Gastroesophageal sphincter (tissue), 4 donors: Measurements from ENCODE around the gene HOMER1. TPM values are rescaled to one million over a fixed set of nuclear protein-coding genes. Genes with fewer than 3 reads are reported as not detected.
"Not testable (repeated sequence)": the region's sequence is repeated elsewhere in the genome, so short reads cannot be mapped to it uniquely, and the experiment has no call there.

Experiments used
- ATAC-seq: fragments of 150-250 bp; one replicate; pipeline ENCODE4 v1.9.1; 2016; ENCODE audit warnings: mild to moderate bottlenecking, moderate library complexity
- H3K27ac ChIP-seq, 4 donors: fragments of 200-600 bp; sonication (generic) in 3 of 4; 1 replicate in 3 of 4; 2 replicates in 1 of 4; pipeline ENCODE4 v1.5.1; 2016 to 2019
- H3K27me3 ChIP-seq: fragments of 200-600 bp; sonication (generic); one replicate; pipeline ENCODE4 v1.5.1; 2019
- H3K36me3 ChIP-seq, 2 donors: fragments of 200-600 bp; sonication (generic); one replicate each; pipeline ENCODE4 v1.5.1; 2019; ENCODE audit warnings: control low read depth in 1 of 2
- H3K4me1 ChIP-seq, 3 donors: fragments of 200-600 bp; sonication (generic); 1 replicate in 2 of 3; 2 replicates in 1 of 3; pipeline ENCODE4 v1.5.1; 2016 to 2019; ENCODE audit warnings: control low read depth in 2 of 3
- H3K4me3 ChIP-seq, 2 donors: fragments of 200-600 bp; sonication (generic); one replicate each; pipeline ENCODE4 v1.5.1; 2019; ENCODE audit warnings: mild to moderate bottlenecking in 1 of 2, moderate library complexity in 1 of 2
- H3K9me3 ChIP-seq, 3 donors: fragments of 200-600 bp; sonication (generic); one replicate each; pipeline ENCODE4 v1.5.1; 2017 to 2019; ENCODE audit warnings: control low read depth in 2 of 3
- EP300 ChIP-seq: sonication (generic); formaldehyde crosslinking; IDR thresholded peaks from one replicate; pipeline ENCODE4 v1.6.1; 2017; ENCODE audit warnings: antibody characterized with exemption, mild to moderate bottlenecking
- POLR2A ChIP-seq, 2 donors: fragments of 450-650 bp; IDR thresholded peaks; one replicate each; pipeline ENCODE4 v1.6.1; 2017; ENCODE audit warnings: antibody characterized with exemption in 2 of 2, mild to moderate bottlenecking in 2 of 2, moderate library complexity in 1 of 2
- POLR2AphosphoS5 ChIP-seq: sonication (generic); formaldehyde crosslinking; IDR thresholded peaks from one replicate; pipeline ENCODE4 v1.6.1; 2017; ENCODE audit warnings: antibody characterized with exemption
- WGBS, 2 donors: methylation state at CpG; one replicate each; pipeline ENCODE4 v1.1.5; 2018; ENCODE audit warnings: low coverage in 1 of 2; 5-methylcytosine and 5-hydroxymethylcytosine counted together
- total RNA-seq, 4 donors: library from RNA; depleted of rRNA; stranded (reverse); fragments of >200 nt; gene quantifications; one replicate each; pipeline ENCODE4 v1.1.0, GENCODE V29; 2016
- TF ChIP-seq, protein P1 (sequence below), 4 experiments: fragments of 200-600 bp in 2 of 4; fragments of 450-650 bp in 2 of 4; sonication (generic) in 1 of 4; IDR thresholded peaks; one replicate each; pipeline ENCODE4 v1.5.1; 2017 to 2019; ENCODE audit warnings: antibody characterized with exemption in 4 of 4, mild to moderate bottlenecking in 2 of 4, moderate library complexity in 2 of 4

Gene HOMER1
- total RNA-seq, 4 donors from 2014 or later, result 13.0 to 26.3 (median 15.0) TPM

DNA sequence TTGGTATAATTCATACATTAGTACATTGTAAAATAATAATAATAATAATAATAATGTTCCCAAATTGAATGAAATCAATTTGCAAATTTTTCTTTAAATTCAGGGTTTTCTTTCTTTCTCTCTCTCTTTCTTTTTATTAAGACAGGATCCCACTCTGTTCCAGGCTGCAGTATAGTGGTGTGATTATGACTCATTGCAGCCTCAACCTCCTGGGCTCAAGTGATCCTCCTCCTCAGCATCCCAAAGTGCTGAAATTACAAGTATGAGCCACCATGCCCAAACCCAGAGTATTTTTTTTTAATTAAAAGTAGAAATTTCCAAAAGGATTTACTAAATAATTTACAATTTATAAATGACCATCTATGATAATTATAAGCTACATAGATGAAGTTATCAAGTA lies 117.7 kb downstream of the HOMER1 start:
- Histone ChIP-seq H3K36me3 (peaks cover 0 to 15% of the 10 kb centered on the region in 2 donors), H3K27me3 (no peaks in the 10 kb centered on the region), H3K9me3 (no peaks in the 10 kb centered on the region), H3K27ac (no peak overlapping the region), H3K4me3 (no peak overlapping the region), H3K4me1 (no peaks in the 10 kb centered on the region)
- ATAC-seq, result no peak
- TF ChIP-seq EP300 (no peak), POLR2AphosphoS5 (no peak), POLR2A (IDR thresholded peaks at IDR 0.05) (no peak)
- TF ChIP-seq, protein P1, sequence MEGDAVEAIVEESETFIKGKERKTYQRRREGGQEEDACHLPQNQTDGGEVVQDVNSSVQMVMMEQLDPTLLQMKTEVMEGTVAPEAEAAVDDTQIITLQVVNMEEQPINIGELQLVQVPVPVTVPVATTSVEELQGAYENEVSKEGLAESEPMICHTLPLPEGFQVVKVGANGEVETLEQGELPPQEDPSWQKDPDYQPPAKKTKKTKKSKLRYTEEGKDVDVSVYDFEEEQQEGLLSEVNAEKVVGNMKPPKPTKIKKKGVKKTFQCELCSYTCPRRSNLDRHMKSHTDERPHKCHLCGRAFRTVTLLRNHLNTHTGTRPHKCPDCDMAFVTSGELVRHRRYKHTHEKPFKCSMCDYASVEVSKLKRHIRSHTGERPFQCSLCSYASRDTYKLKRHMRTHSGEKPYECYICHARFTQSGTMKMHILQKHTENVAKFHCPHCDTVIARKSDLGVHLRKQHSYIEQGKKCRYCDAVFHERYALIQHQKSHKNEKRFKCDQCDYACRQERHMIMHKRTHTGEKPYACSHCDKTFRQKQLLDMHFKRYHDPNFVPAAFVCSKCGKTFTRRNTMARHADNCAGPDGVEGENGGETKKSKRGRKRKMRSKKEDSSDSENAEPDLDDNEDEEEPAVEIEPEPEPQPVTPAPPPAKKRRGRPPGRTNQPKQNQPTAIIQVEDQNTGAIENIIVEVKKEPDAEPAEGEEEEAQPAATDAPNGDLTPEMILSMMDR (IDR thresholded peaks at IDR 0.05), result no peak

DNA sequence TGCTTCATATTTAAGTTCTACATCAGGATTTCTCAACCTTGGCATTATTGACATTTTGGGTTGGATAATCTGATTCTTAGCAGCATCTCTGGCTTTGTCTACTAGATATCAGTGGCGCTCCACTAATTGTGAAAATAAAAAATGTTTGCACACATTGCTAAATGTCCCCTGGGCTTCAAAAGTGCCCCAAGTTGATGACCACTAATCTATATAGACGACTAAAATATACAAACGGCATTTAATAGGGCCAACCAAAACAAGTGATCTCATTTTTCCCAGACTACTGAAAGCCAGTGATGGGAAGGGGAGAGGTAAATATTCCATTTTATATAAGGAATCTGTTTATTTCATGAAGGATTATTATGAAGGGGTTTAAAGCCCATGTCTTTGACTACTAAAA lies 118.6 kb downstream of the HOMER1 start:
- Histone ChIP-seq H3K27me3 (no peaks in the 10 kb centered on the region), H3K9me3 (no peaks in the 10 kb centered on the region), H3K27ac (no peak overlapping the region), H3K36me3 (peaks cover 0 to 15% of the 10 kb centered on the region in 2 donors), H3K4me3 (no peak overlapping the region), H3K4me1 (no peaks in the 10 kb centered on the region)
- TF ChIP-seq POLR2AphosphoS5, result no peak
- 81 to 100% methylated on average over 1 to 3 of the region's 3 CpGs for WGBS, 2 donors
- no peak for ATAC-seq

DNA sequence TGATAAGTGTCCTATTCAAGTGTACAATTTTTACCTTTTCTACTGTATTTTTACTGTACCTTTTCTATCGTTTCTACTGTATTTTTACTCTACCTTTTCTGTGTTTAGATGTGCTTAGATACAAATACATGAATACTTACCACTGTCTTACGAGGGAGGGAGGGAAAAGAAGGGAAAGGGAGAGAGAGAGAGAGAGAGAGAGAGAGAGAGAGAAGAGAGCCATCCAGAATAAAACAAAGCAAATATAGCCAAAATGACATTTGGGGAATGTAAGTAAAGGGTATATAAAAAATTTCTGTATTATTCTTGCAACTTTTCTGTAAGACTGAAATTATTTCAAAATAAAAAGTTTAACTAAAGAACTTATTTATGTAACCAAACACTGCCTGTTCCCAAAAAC lies 121.2 kb downstream of the HOMER1 start:
- H3K27me3 ChIP-seq, result no peaks in the 10 kb centered on the region
- H3K27ac ChIP-seq, result no peak overlapping the region
- H3K4me3 ChIP-seq, result no peak overlapping the region
- no peak for ATAC-seq
- H3K4me1 ChIP-seq, result no peaks in the 10 kb centered on the region
- peaks cover 0 to 15% of the 10 kb centered on the region in 2 donors for H3K36me3 ChIP-seq
- no peaks in the 10 kb centered on the region for H3K9me3 ChIP-seq
- WGBS, 2 donors, result 71% methylated on average over 2 of the region's 2 CpGs; no CpG with 5 or more reads in 1 of the 2 donors
- TF ChIP-seq POLR2A (IDR thresholded peaks at IDR 0.05), result no peak
- TF ChIP-seq EP300, result no peak
- no peak for TF ChIP-seq POLR2AphosphoS5
- TF ChIP-seq, protein P1 (IDR thresholded peaks at IDR 0.05), result no peak

DNA sequence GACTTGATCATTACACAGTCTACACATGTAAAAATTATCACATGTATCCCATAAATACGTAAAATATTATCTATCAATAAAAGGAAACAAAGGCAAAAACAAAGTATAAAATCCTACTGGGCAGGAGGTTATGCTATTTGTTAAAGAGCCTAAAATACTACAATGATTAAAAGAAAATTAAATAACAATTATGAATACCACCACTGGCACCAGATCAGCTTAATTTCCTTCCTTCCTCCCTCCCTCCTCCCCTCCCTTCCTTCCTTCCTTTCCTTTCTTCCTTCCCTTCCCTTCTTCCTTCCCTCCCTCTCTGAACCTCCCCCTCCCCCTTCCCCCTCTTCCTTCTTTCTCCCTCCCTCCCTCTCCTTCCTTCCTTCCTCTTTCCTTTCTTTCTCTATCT lies 127.3 kb downstream of the HOMER1 start:
- no peak for ATAC-seq
- Histone ChIP-seq H3K27me3 (no peaks in the 10 kb centered on the region), H3K9me3 (peaks cover 0 to 13% (median 0%) of the 10 kb centered on the region in 3 donors), H3K27ac (no peak overlapping the region), H3K4me3 (no peak overlapping the region), H3K36me3 (no peaks in the 10 kb centered on the region), H3K4me1 (no peaks in the 10 kb centered on the region)
- no peak for TF ChIP-seq POLR2A (IDR thresholded peaks at IDR 0.05)
- TF ChIP-seq POLR2AphosphoS5, result no peak
- TF ChIP-seq, protein P1 (IDR thresholded peaks at IDR 0.05), result no peak
- TF ChIP-seq EP300, result no peak
- 93 to 100% methylated on average over 1 of the region's 1 CpG for WGBS, 2 donors

DNA sequence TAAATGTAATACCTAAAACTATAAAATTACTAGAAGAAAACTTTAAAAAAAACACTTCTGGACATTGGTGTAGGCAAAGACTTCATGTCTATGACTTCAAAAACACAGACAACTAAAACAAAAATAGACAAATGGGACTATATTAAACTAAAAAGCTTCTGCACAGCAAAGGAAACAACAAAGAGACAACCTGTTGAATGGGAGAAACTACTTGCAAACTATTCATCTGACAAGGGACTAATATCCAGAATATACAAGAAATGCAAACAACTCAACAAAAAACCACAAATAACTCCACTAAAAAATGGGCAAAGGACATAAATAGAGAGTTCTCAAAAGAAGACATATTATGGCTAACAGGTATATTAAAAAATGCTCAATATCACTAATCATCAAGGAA lies 128.8 kb downstream of the HOMER1 start:
- H3K4me3 ChIP-seq, H3K27ac ChIP-seq, H3K36me3 ChIP-seq, H3K27me3 ChIP-seq, ATAC-seq, H3K4me1 ChIP-seq: not testable (repeated sequence)
- peaks cover 0 to 17% (median 0%) of the 10 kb centered on the region in 3 donors for H3K9me3 ChIP-seq

DNA sequence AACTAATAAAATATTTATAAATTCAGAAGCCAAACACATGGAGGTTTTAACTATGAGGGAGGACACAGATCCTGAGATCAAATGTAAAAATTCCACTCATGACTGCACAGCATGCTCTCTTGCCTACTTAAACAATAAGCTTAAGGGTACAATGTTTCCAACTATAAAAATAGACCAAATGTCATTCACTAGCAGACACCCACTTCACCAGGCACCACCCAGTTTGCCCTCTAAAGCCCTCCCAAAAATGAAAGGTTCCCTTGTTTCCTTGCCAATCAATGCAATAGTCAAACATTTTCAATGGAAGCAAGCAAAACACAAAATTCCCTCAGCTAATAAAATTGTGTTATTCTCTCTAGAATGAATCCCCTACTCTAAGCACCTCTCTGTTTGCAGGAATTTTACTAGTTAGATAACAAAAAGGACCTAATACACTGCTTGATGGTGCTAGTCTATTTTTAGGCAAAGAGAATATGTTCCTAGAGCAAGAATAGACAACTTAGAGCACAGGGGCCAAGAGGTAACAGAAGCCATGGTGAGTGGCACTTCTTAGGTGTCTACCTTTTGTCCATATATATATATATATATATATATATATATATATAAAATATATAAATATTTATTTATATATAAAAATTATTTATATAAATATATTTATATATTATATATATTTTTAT lies 135.3 kb downstream of the HOMER1 start:
- ATAC-seq, result no peak
- Histone ChIP-seq H3K4me3 (no peak overlapping the region), H3K27ac (no peak overlapping the region)

More for the DNA sequence above, 135.3 kb downstream of the HOMER1 start:
- Histone ChIP-seq H3K36me3 (no peaks in the 10 kb centered on the region), H3K9me3 (peaks cover 0 to 17% (median 0%) of the 10 kb centered on the region in 3 donors), H3K27me3 (no peaks in the 10 kb centered on the region), H3K4me1 (no peaks in the 10 kb centered on the region)
- TF ChIP-seq POLR2A (IDR thresholded peaks at IDR 0.05) (no peak), EP300 (no peak)
- TF ChIP-seq, protein P1 (IDR thresholded peaks at IDR 0.05), result no peak
